Liver (tissue), 9 donors: Measurements from ENCODE around the gene RAB31. TPM values are rescaled to one million over a fixed set of nuclear protein-coding genes. Genes with fewer than 3 reads are reported as not detected.

ENCODE experiments used
- DNase-seq: peaks from one replicate; pipeline ENCODE4 v3.0.0-alpha.2; 2017; ENCODE audit warnings: low spot score
- H3K27ac ChIP-seq, 2 donors: one replicate each; pipeline ENCODE4 v1.7.0; 2013; ENCODE audit warnings: inconsistent platforms in 2 of 2, low read length in 2 of 2, control low read depth in 1 of 2, low read depth in 1 of 2, mild to moderate bottlenecking in 1 of 2
- H3K27me3 ChIP-seq, 4 donors: one replicate each; pipeline versions ENCODE4 v1.6.1 to v1.7.0; 2013; ENCODE audit warnings: low read length in 3 of 4, inconsistent platforms in 1 of 4, mild to moderate bottlenecking in 1 of 4, moderate library complexity in 1 of 4; ENCODE audit not compliant: control insufficient read depth in 4 of 4, insufficient read depth in 4 of 4
- H3K36me3 ChIP-seq, 4 donors: one replicate each; pipeline versions ENCODE4 v1.6.1 to v1.7.0; 2013; ENCODE audit warnings: low read length in 3 of 4, mild to moderate bottlenecking in 3 of 4, low read depth in 1 of 4, moderate library complexity in 1 of 4; ENCODE audit not compliant: control insufficient read depth in 4 of 4, insufficient read depth in 3 of 4
- H3K4me1 ChIP-seq, 4 donors: one replicate each; pipeline versions ENCODE4 v1.6.1 to v1.7.0; 2013; ENCODE audit warnings: low read length in 3 of 4, mild to moderate bottlenecking in 3 of 4, moderate library complexity in 1 of 4; ENCODE audit not compliant: control insufficient read depth in 4 of 4, insufficient read depth in 4 of 4
- H3K4me3 ChIP-seq, 3 donors: one replicate each; pipeline versions ENCODE4 v1.6.1 to v1.7.0; 2013; ENCODE audit warnings: low read length in 3 of 3, control low read depth in 1 of 3, low read depth in 1 of 3, mild to moderate bottlenecking in 1 of 3
- H3K9ac ChIP-seq, 2 donors: one replicate each; pipeline ENCODE4 v1.7.0; 2013; ENCODE audit warnings: low read length in 2 of 2, mild to moderate bottlenecking in 2 of 2, moderate library complexity in 2 of 2, control low read depth in 1 of 2, low read depth in 1 of 2
- H3K9me3 ChIP-seq, 4 donors: one replicate each; pipeline versions ENCODE4 v1.6.1 to v1.7.0; 2013; ENCODE audit warnings: low read length in 3 of 4; ENCODE audit not compliant: control insufficient read depth in 4 of 4
- CTCF ChIP-seq: fragments of 150-350 bp; IDR thresholded peaks from 2 replicates; pipeline ENCODE4 v1.5.1; 2017; ENCODE audit warnings: improper control_type of control experiment, low read depth, low read length; ENCODE audit not compliant: missing input control
- EGR1 ChIP-seq, 2 donors: IDR thresholded peaks; 2 replicates each; pipeline ENCODE4 v1.6.1; 2016 to 2018; ENCODE audit warnings: antibody characterized with exemption in 2 of 2, low read depth in 2 of 2
- FOXA1 ChIP-seq: IDR thresholded peaks from 2 replicates; pipeline ENCODE4 v1.6.1; 2016; ENCODE audit warnings: antibody characterized with exemption
- FOXA2 ChIP-seq: IDR thresholded peaks from 2 replicates; pipeline ENCODE4 v1.6.1; 2016; ENCODE audit warnings: antibody characterized with exemption
- GABPA ChIP-seq, 2 donors: IDR thresholded peaks in 1 of 2; conservative IDR thresholded peaks in 1 of 2; 2 replicates each; pipeline ENCODE4 v1.6.1; 2016; ENCODE audit warnings: antibody characterized with exemption in 2 of 2, mild to moderate bottlenecking in 1 of 2, moderate library complexity in 1 of 2
- HNF4G ChIP-seq: IDR thresholded peaks from 2 replicates; pipeline ENCODE4 v1.6.1; 2016; ENCODE audit warnings: antibody characterized with exemption
- JUND ChIP-seq, 2 donors: IDR thresholded peaks; 2 replicates each; pipeline ENCODE4 v1.6.1; 2016; ENCODE audit warnings: antibody characterized with exemption in 2 of 2
- RXRA ChIP-seq, 2 donors: IDR thresholded peaks; 2 replicates each; pipeline ENCODE4 v1.6.1; 2017 to 2018; ENCODE audit warnings: antibody characterized with exemption in 2 of 2, mild to moderate bottlenecking in 1 of 2
- SP1 ChIP-seq: IDR thresholded peaks from 2 replicates; pipeline ENCODE4 v1.6.1; 2018; ENCODE audit warnings: antibody characterized with exemption, mild to moderate bottlenecking
- TAF1 ChIP-seq: conservative IDR thresholded peaks from 2 replicates; pipeline ENCODE4 v1.6.1; 2016; ENCODE audit warnings: antibody characterized with exemption, mild to moderate bottlenecking
- ZBTB33 ChIP-seq: IDR thresholded peaks from 2 replicates; pipeline ENCODE4 v1.6.1; 2016; ENCODE audit warnings: antibody characterized with exemption
- WGBS: extraction: QIAGEN DNeasy Blood & Tissue Kit; methylation state at CpG from one replicate; pipeline ENCODE4 v1.1.7; 2013; 5-methylcytosine and 5-hydroxymethylcytosine counted together
- polyA plus RNA-seq, 2 donors: library from polyadenylated mRNA; stranded (reverse) in 1 of 2; unstranded in 1 of 2; fragments of 200-250 nt in 1 of 2; fragments of >200 nt in 1 of 2; fragmentation: Nextera tagmentation in 1 of 2; extraction: Ambion mirVana in 1 of 2; gene quantifications; one replicate each; pipeline versions ENCODE4 v1.2.1 to v1.2.3, GENCODE V29; 2013 to 2015
- total RNA-seq, 2 donors: library from RNA; depleted of rRNA; stranded (reverse); fragments of >200 nt; gene quantifications; one replicate each; pipeline ENCODE4 v1.2.3, GENCODE V29; 2014
- TF ChIP-seq, protein P1 (sequence below): IDR thresholded peaks from 2 replicates; pipeline ENCODE4 v1.6.1; 2016; ENCODE audit warnings: antibody characterized with exemption, mild to moderate bottlenecking
- TF ChIP-seq, protein P2 (sequence below): IDR thresholded peaks from 2 replicates; pipeline ENCODE4 v1.6.1; 2016; ENCODE audit warnings: antibody characterized with exemption
- TF ChIP-seq, protein P3 (sequence below): IDR thresholded peaks from 2 replicates; pipeline ENCODE4 v1.6.1; 2016; ENCODE audit warnings: antibody characterized with exemption
- donor health status: healthy.
- donor health status: healthy.
- donor health status: healthy.
- donor health status: healthy.
- donor health status: healthy.

RAB31 gene
- total and polyA plus RNA-seq, 4 donors: 3.6 to 12.8 (median 9.7) TPM

DNA sequence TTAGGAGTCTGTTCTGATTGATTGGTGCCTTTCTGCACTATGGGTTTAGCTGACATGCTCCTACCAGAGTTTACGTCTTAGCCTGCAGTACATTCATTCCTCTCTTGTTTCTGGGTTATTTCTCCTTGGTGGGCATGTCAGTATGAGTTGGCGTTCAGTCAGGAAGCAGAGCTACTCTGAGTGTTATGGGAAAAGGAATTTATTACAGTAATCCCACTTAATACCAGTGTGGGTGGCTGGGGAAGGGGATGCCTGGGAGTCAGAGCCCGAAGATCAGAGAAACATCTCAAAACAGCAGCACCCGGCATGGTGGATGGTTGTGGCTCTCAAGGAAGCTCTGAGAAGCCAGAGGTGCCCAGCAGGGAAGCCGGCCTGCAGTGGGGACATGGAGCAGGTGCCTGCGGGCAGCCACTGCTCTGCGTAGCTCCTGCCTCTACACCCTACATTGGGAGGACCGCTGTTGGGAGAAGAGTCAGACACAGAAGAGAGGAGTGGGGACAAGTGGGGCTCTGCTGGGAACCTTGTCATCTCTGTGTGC is 48.9 kb downstream of the RAB31 start:
- no peak overlapping the region for H3K4me3 ChIP-seq
- TF ChIP-seq, protein P1, sequence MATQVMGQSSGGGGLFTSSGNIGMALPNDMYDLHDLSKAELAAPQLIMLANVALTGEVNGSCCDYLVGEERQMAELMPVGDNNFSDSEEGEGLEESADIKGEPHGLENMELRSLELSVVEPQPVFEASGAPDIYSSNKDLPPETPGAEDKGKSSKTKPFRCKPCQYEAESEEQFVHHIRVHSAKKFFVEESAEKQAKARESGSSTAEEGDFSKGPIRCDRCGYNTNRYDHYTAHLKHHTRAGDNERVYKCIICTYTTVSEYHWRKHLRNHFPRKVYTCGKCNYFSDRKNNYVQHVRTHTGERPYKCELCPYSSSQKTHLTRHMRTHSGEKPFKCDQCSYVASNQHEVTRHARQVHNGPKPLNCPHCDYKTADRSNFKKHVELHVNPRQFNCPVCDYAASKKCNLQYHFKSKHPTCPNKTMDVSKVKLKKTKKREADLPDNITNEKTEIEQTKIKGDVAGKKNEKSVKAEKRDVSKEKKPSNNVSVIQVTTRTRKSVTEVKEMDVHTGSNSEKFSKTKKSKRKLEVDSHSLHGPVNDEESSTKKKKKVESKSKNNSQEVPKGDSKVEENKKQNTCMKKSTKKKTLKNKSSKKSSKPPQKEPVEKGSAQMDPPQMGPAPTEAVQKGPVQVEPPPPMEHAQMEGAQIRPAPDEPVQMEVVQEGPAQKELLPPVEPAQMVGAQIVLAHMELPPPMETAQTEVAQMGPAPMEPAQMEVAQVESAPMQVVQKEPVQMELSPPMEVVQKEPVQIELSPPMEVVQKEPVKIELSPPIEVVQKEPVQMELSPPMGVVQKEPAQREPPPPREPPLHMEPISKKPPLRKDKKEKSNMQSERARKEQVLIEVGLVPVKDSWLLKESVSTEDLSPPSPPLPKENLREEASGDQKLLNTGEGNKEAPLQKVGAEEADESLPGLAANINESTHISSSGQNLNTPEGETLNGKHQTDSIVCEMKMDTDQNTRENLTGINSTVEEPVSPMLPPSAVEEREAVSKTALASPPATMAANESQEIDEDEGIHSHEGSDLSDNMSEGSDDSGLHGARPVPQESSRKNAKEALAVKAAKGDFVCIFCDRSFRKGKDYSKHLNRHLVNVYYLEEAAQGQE: no peak
- TF ChIP-seq ZBTB33: no peak
- no peak for TF ChIP-seq SP1
- TF ChIP-seq, protein P2, sequence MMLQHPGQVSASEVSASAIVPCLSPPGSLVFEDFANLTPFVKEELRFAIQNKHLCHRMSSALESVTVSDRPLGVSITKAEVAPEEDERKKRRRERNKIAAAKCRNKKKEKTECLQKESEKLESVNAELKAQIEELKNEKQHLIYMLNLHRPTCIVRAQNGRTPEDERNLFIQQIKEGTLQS: no peak
- TF ChIP-seq GABPA (IDR thresholded peaks at IDR 0.05 in 1 of 2, conservative IDR thresholded peaks at IDR 0.05 in 1 of 2): no peak
- TF ChIP-seq HNF4G: no peak
- no peak for TF ChIP-seq FOXA2
- H3K4me1 ChIP-seq: no peaks in the 10 kb centered on the region
- H3K9ac ChIP-seq: no peak overlapping the region
- H3K36me3 ChIP-seq: no peaks in the 10 kb centered on the region
- no peak for DNase-seq
- no peaks in the 10 kb centered on the region for H3K9me3 ChIP-seq
- H3K27me3 ChIP-seq: no peaks in the 10 kb centered on the region
- no peak overlapping the region for H3K27ac ChIP-seq
- WGBS: 92% methylated on average over 8 of the region's 8 CpGs

- H3K27me3 ChIP-seq: no peaks in the 10 kb centered on the region
- H3K4me1 ChIP-seq: no peaks in the 10 kb centered on the region
- H3K9ac ChIP-seq: no peak overlapping the region
- WGBS: 89% methylated on average over 18 of the region's 18 CpGs
- H3K27ac ChIP-seq: no peak overlapping the region
- H3K4me3 ChIP-seq: no peak overlapping the region
- H3K36me3 ChIP-seq: no peaks in the 10 kb centered on the region
- DNase-seq: no peak
- TF ChIP-seq EGR1 (IDR thresholded peaks at IDR 0.05; ENCODE audit: low read depth in 2 of 2): no peak
- TF ChIP-seq RXRA (IDR thresholded peaks at IDR 0.05): no peak
- TF ChIP-seq, protein P1: no peak
- TF ChIP-seq JUND (IDR thresholded peaks at IDR 0.05): no peak
- TF ChIP-seq, protein P3, sequence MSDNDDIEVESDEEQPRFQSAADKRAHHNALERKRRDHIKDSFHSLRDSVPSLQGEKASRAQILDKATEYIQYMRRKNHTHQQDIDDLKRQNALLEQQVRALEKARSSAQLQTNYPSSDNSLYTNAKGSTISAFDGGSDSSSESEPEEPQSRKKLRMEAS: no peak
- no peak for TF ChIP-seq CTCF
- TF ChIP-seq, protein P2: no peak
- TF ChIP-seq GABPA (IDR thresholded peaks at IDR 0.05 in 1 of 2, conservative IDR thresholded peaks at IDR 0.05 in 1 of 2): no peak
- no peak for TF ChIP-seq FOXA1
- no peak for TF ChIP-seq TAF1
- TF ChIP-seq FOXA2: no peak
- TF ChIP-seq HNF4G: no peak
- TF ChIP-seq ZBTB33: no peak
- no peaks in the 10 kb centered on the region for H3K9me3 ChIP-seq
These were observed 49.9 kb downstream of the RAB31 start for GRCh38 chr18:9757827-9758621.
